GM18517 (cell line): ENCODE measurements around the gene CYP4A22.
"Not testable (repeated sequence)": the region's sequence is repeated elsewhere in the genome, so short reads cannot be mapped to it uniquely, and the experiment has no call there.

ENCODE experiments used
- ATAC-seq: cut with Tn5 transposase; IDR thresholded peaks from one replicate; pipeline ENCODE4 v1.9.1; 2021; ENCODE audit warnings: mild to moderate bottlenecking, moderate library complexity; ENCODE audit not compliant: unreplicated experiment

CYP4A22 gene

GRCh38 chr1:47184090-47184821 lies 47.0 kb downstream of the CYP4A22 start:
- ATAC-seq: no peak

GRCh38 chr1:47184822-47185677 lies 47.8 kb downstream of the CYP4A22 start:
- ATAC-seq: no peak

- ATAC-seq: no peak
These were observed 49.3 kb downstream of the CYP4A22 start for GRCh38 chr1:47186267-47187185.

GRCh38 chr1:47187231-47187925 lies 50.1 kb downstream of the CYP4A22 start:
- ATAC-seq: no peak

- ATAC-seq: no peak
These were observed 50.6 kb downstream of the CYP4A22 start for GRCh38 chr1:47187926-47188250.

GRCh38 chr1:47188791-47189785 lies 51.8 kb downstream of the CYP4A22 start:
- ATAC-seq: no peak

GRCh38 chr1:47189844-47190508 lies 52.7 kb downstream of the CYP4A22 start, which contains the start of gene PDZK1IP1:
PDZK1IP1 (minus strand) TSS chr1:47190036; CDS start chr1:47189932, 104 bp downstream.
- no peak for ATAC-seq

GRCh38 chr1:47190509-47190855 lies 53.2 kb downstream of the CYP4A22 start:
- ATAC-seq: no peak

GRCh38 chr1:47190857-47191256 lies 53.6 kb downstream of the CYP4A22 start:
- ATAC-seq: no peak

- no peak for ATAC-seq
These were observed 54.8 kb downstream of the CYP4A22 start for GRCh38 chr1:47191940-47192457.

- ATAC-seq: peak; percentile 72
These were observed 55.5 kb downstream of the CYP4A22 start for GRCh38 chr1:47192458-47193384.

- ATAC-seq: not testable (repeated sequence)
These were observed 56.3 kb downstream of the CYP4A22 start for GRCh38 chr1:47193496-47193895.

- no peak for ATAC-seq
These were observed 57.1 kb downstream of the CYP4A22 start for GRCh38 chr1:47194311-47194710.

- ATAC-seq: not testable (repeated sequence)
These were observed 58.7 kb downstream of the CYP4A22 start for GRCh38 chr1:47195981-47196380.

GRCh38 chr1:47196622-47197021 lies 59.4 kb downstream of the CYP4A22 start:
- no peak for ATAC-seq

GRCh38 chr1:47198214-47198613 lies 61.0 kb downstream of the CYP4A22 start:
- ATAC-seq: no peak
